ENCODE data around the gene CFAP141.
"Not testable (repeated sequence)": the region's sequence is repeated elsewhere in the genome, so short reads cannot be mapped to it uniquely, and the experiment has no call there.

CFAP141 gene

DNA sequence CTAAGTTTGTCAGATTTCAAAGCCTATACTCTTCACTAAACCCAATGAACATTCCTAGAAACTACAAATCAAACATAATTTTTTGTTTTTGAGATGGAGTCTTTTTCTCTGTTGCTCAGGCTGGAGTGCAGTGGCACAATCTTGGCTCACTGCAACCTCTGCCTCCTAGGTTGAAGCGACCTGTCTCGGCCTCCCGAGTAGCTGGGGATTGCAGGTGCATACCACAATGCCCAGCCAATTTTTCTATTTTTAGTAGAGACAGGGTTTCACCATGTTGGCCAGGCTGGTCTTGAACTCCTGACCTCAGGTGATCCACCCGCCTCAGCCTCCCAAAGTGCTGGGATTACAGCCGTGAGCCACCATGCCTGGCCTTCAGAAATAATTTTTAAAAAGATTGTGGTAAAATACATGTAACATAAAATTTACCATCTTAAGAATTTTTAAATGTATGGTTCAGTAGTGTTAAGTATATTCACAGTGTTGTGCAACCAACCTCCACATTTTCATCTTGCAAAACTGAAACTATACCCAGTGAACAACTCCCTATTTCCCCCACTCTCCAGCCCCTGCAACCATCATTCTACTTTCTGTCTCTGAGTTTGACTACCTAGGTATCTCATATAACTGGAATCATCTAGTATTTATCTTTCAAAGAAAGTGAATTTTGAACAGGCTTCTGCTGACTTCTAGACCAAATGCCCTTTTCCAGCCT lies 2.7 kb upstream of the CFAP141 start:
- no peak for DNase-seq (ENCODE audit: low read depth in 2 of 2)

DNA sequence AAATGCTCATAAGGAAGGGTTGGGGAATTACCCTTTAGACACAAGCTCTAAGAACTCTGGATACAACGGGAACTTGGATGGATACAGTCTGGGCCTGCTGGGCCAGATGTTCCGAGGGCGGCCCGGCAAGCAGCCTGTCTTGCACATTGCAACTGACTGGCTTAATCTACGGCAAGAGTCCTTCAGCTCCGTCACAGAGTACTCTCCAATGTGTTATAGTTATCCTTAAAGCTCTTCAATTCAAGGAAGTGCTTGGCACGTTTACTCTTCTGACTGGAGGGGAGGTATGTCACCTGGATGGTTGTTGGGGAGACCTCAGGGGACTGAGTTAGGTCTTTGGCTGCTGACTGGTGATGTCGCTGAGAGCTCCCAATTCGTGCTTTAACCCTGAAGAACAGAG lies 1.1 kb upstream of the CFAP141 start:
- no peak for DNase-seq (ENCODE audit: low read depth in 2 of 2)

- not testable (repeated sequence) for DNase-seq (ENCODE audit: low read depth in 2 of 2)
Observed at GRCh38 chr1:154205778-154206177, 355 bp downstream of the CFAP141 start.

DNA sequence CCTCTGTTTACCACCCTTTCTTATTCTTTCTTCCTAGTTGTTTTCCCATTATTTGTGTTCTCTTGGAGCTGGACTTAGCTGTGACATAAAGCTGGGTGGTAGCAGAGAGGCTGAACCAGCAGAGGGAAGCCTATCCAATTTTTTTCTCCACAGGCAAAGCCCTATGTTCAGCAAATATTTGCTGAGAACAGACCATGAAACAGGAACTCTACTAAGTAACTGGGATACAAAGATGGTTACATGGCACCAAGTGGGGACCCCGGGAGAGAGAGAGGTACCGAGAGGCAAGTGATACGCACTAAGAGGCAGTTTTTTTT lies 6.6 kb downstream of the CFAP141 start:
- no peak for DNase-seq (ENCODE audit: low read depth in 2 of 2)

DNA sequence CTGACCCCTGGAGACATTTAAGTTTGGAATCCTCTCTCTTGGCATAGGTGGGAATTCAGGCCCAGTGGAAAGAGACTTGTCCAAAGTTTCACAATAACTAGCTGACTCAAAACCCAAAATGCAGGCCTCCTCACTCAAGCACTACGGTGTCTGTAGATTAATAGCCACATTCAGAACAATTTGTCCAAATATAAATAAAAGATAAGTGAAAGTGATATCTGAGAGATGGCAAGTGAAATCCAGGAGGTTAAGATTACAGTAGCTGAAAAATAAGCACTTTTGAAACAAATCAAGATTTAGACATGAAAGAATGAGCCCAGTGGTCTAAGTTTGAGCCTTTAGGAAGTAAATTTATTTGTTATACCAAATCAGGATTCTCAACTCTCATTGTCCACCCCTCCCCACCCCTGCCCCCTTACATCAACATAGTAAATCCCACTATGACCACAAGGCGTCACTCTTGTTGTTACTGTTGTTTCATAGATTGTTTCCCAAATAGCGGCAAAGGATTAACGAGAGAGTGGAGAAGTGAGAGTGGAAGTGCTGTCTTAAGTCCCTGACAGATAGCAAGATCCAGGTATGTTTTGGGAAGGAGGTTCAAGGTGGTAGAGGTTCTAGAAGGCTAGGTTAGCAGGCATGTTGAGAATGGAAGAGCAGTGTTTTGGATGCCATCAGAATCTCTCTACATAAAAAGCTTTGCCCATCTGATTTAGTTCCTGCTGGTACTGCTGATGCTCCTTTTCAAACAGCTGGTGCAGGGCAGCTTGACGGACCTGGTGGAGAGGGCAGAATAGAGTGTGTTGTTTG lies 7.2 kb downstream of the CFAP141 start:
- DNase-seq (ENCODE audit: low read depth in 2 of 2), result no peak

GRCh38 chr1:154193821-154194220 lies 12.3 kb downstream of the CFAP141 start:
- no peak for DNase-seq (ENCODE audit: low read depth in 2 of 2)

- DNase-seq (ENCODE audit: low read depth in 2 of 2), result no peak
Observed at GRCh38 chr1:154192476-154192875, 13.7 kb downstream of the CFAP141 start.

DNA sequence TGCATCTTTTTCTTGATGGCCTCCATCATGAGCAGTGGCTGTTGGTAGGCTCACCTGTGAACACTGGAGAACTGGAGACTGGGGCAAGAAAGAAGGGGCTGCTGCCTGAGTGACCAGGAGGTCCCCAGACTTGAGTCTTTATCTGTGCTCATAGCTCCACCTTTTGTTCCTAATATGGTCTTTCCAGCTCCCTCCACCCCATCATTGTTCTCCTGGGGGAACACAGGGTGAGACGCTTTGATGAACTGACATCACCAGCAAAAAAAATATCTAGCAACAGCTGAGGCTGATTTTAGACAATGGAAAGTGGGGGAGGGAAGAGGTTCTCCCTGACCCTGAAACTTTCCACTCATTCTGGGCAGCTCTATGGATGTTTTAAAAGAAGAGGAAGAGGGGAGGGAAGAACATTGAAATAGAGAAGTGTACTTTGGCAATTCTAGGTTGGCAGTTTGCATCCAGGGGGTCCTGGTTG lies 14.1 kb downstream of the CFAP141 start, which contains the start of gene TPM3:
TSS of gene TPM3 (minus strand) at position 111 of the 472 bp plus-strand sequence. CDS start at position 29, 82 bp downstream.
- no peak for DNase-seq (ENCODE audit: low read depth in 2 of 2)

DNA sequence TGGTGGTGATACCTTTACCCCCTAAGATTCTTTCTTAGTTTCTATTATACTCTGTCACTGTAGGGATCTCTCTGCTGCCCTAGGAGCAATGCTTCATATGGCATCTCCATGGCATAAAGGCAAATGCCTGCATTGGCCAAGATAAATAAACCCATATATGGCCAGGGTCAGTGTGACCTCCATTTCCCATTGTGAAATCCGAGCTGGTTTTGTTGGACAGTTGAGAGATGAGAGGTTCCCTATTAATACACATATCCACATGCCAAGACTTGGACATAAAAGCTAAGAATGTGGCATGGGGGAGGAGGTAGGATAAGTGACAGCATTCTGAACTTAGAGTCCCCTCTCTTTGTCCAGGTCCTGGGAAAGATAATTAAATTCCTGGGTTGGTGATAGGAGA lies 15.6 kb downstream of the CFAP141 start:
- DNase-seq (ENCODE audit: low read depth in 2 of 2), result no peak

GRCh38 chr1:154186852-154187501 lies 19.2 kb downstream of the CFAP141 start:
- DNase-seq (ENCODE audit: low read depth in 2 of 2), result no peak

GRCh38 chr1:154186177-154186576 lies 20.0 kb downstream of the CFAP141 start:
- DNase-seq (ENCODE audit: low read depth in 2 of 2), result peak; percentile 29 to 33

GRCh38 chr1:154183046-154183915 lies 22.9 kb downstream of the CFAP141 start:
- DNase-seq (ENCODE audit: low read depth in 2 of 2), result peak; percentile 83 to 89

- peak; percentile 42 to 44 for DNase-seq (ENCODE audit: low read depth in 2 of 2)
Observed at GRCh38 chr1:154182344-154183045, 23.6 kb downstream of the CFAP141 start.

DNA sequence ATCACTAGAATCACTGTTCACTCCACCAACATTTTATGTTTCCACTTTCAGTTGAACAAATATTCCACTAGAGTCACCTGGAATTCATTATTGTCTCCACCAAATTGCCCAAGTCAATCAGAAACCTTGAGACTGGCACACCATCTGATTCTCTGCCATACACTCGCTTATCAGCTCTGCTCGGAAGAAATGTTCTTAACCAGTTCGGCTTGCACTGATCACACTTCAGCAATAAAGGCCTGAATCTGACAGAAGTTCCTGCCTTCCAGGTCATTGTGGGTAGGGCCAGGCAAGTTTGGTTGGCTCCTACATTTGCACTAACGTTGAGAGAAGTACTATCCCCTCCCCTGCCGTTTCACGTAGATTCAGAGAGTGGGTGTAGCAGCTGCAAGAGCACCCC lies 24.2 kb downstream of the CFAP141 start:
- DNase-seq (ENCODE audit: low read depth in 2 of 2), result no peak

DNA sequence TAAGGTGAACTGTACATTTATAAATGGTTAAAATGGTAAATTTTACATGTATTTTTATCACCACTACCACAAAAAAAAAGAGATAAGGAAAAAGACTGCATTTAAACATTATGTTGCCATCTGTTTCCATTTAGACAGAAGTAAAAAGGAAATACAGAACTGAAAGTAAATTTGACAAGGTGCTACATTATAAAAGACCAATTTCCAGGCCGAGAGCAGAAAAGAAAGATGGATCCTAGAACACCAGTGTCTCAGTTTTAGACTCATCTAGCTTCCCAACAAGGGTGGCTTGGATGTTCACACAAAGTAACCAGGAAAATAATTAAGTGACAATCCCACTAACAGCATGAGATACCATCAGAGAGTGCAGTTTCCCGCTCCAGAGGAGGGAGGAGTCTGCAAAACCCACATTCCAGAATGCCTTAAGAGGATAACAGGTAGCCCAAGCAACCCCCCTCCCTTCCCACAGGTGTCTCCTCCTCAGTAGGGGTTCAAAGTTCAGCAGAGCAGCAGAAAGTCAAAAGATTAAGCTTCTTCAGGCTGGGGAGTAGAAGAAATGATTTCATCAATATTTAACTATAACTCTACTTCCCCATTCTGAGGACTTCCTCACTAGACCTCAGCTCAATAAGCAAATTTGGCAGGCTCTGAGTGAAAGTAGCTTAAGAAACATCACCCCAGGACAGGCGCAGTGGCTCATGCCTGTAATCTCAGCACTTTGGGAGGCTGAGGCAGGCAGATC lies 26.0 kb downstream of the CFAP141 start:
- no peak for DNase-seq (ENCODE audit: low read depth in 2 of 2)

- no peak for DNase-seq (ENCODE audit: low read depth in 2 of 2)
Observed at GRCh38 chr1:154178911-154179811, 27.0 kb downstream of the CFAP141 start.

GRCh38 chr1:154178013-154178412 lies 28.1 kb downstream of the CFAP141 start:
- DNase-seq (ENCODE audit: low read depth in 2 of 2), result no peak

DNA sequence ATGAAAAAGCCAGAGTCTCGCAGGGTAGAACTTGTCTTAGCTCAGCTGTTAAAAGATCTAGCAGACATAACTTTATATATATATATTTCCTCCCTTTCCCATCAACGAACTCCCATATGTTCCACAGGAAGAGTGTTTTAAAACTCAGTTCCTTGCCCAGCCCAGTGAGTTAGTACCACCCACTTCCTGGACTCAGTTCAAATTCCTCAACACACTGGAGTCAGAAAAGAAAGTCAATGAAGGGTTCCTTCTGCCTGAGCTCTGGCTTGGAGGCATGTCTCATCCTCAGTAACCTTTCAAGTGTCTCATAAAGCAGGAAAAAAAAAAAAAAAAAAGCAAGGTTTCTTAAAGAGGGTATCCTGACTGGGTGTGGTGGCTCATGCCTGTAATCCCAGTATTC lies 29.8 kb downstream of the CFAP141 start:
- no peak for DNase-seq (ENCODE audit: low read depth in 2 of 2)

GRCh38 chr1:154174654-154175053 lies 31.5 kb downstream of the CFAP141 start:
- DNase-seq (ENCODE audit: low read depth in 2 of 2), result no peak
